GM23338 (cell line): ENCODE results near the gene PRR13.

Source experiments
- EZH2 ChIP-seq: fragments of 200-600 bp; sonication (generic); IDR thresholded peaks from one replicate; pipeline ENCODE4 v1.8.0; 2017; ENCODE audit warnings: antibody characterized with exemption, mild to moderate bottlenecking, low read depth; ENCODE audit not compliant: unreplicated experiment
- POLR2AphosphoS5 ChIP-seq: IDR thresholded peaks from 2 replicates; pipeline ENCODE4 v1.6.1; 2016; ENCODE audit warnings: antibody characterized with exemption, low read depth
- TF ChIP-seq, protein P1 (sequence below), 2 experiments: fragments of 200-600 bp in 1 of 2; sonication (generic) in 1 of 2; conservative IDR thresholded peaks; 2 replicates each; pipeline versions ENCODE4 v1.5.1 to v1.6.1; 2016 to 2017; ENCODE audit warnings: antibody characterized with exemption in 2 of 2, low read depth in 2 of 2, mild to moderate bottlenecking in 2 of 2, moderate library complexity in 1 of 2

DNA sequence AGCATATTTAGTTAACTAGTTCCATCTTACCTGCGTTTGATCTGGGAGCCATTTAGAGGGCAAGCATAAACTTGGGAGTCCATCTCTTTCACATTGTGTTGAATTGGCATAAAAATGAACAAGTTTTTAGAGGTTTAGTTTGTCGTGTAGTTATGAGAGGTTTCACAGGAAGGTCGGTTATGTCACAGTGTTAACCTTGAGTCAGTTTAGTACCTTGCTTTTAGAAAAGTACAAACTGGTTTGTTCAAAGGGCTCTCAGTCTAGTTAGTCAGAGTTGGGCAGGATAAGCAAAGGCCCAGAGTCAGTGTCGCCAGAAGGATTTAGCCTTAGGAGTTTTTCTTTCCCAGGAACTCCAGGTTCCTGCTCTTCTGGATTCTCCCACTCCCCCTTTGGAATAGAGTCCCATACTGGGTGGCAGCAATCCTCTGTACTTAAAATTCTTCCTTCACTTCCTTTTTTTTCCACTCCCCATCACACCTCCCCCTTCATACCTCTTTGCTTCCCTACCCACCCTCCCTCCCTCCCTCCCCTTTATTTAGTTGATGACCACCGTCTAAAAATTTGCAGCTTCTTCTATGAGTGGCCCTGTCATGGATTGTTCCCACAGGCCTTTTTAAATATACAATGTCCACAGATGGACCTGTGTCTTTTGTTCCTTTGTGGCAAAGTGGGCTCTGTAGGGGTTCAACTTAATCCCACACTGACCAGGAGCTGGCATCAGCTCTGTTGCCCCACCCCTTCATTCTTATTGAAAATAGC lies 22.4 kb downstream of the PRR13 start:
- TF ChIP-seq, protein P1, sequence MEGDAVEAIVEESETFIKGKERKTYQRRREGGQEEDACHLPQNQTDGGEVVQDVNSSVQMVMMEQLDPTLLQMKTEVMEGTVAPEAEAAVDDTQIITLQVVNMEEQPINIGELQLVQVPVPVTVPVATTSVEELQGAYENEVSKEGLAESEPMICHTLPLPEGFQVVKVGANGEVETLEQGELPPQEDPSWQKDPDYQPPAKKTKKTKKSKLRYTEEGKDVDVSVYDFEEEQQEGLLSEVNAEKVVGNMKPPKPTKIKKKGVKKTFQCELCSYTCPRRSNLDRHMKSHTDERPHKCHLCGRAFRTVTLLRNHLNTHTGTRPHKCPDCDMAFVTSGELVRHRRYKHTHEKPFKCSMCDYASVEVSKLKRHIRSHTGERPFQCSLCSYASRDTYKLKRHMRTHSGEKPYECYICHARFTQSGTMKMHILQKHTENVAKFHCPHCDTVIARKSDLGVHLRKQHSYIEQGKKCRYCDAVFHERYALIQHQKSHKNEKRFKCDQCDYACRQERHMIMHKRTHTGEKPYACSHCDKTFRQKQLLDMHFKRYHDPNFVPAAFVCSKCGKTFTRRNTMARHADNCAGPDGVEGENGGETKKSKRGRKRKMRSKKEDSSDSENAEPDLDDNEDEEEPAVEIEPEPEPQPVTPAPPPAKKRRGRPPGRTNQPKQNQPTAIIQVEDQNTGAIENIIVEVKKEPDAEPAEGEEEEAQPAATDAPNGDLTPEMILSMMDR (conservative IDR thresholded peaks at IDR 0.05; ENCODE audit: low read depth in 2 of 2), result no peak
- TF ChIP-seq EZH2, result no peak
- TF ChIP-seq POLR2AphosphoS5, result no peak
